Keratinocyte (primary cell): Measurements from ENCODE around the gene METTL27.

Source experiments
- CTCF ChIP-seq, 3 experiments: IDR thresholded peaks in 1 of 3; conservative IDR thresholded peaks in 1 of 3; optimal IDR thresholded peaks in 1 of 3; 2 replicates in 2 of 3; 3 replicates in 1 of 3; pipeline versions ENCODE3 to v1.5.1; 2011; ENCODE audit warnings: low read length in 3 of 3, mild to moderate bottlenecking in 3 of 3, moderate library complexity in 2 of 3, control low read depth in 1 of 3, inconsistent platforms in 1 of 3; ENCODE audit not compliant: insufficient read depth in 2 of 3; ENCODE audit errors: extremely low read depth in 1 of 3
- EZH2 ChIP-seq: IDR thresholded peaks from one replicate; pipeline ENCODE4 v1.6.1; 2012; ENCODE audit warnings: inconsistent platforms, mild to moderate bottlenecking, low read length, moderate library complexity

GRCh38 chr7:73822319-73823173 is 19.8 kb downstream of the METTL27 start:
- TF ChIP-seq CTCF (optimal IDR thresholded peaks at IDR 0.05 in 1 of 3, IDR thresholded peaks at IDR 0.05 in 1 of 3, conservative IDR thresholded peaks at IDR 0.05 in 1 of 3; ENCODE audit: extremely low read depth in 1 of 3, insufficient read depth in 2 of 3, low read length in 3 of 3) (no peak), EZH2 (no peak)
